Uterus (tissue), 4 donors: Measurements from ENCODE around the gene NACC2. TPM values are rescaled to one million over a fixed set of nuclear protein-coding genes. Genes with fewer than 3 reads are reported as not detected.

ENCODE experiments used
- DNase-seq, 2 donors: peaks; one replicate each; pipeline ENCODE4 v3.0.0-alpha.2; 2019 to 2020
- H3K27ac ChIP-seq, 2 donors: fragments of 200-600 bp; sonication (generic); 1 replicate in 1 of 2; 2 replicates in 1 of 2; pipeline ENCODE4 v1.5.1; 2016 to 2018
- H3K27me3 ChIP-seq, 2 donors: fragments of 200-600 bp; sonication (generic); one replicate each; pipeline ENCODE4 v1.5.1; 2018 to 2019; ENCODE audit warnings: control low read depth in 1 of 2
- H3K36me3 ChIP-seq, 2 donors: fragments of 200-600 bp; sonication (generic); one replicate each; pipeline ENCODE4 v1.5.1; 2019; ENCODE audit warnings: control low read depth in 1 of 2
- H3K4me1 ChIP-seq, 2 donors: fragments of 200-600 bp; sonication (generic); one replicate each; pipeline ENCODE4 v1.5.1; 2018 to 2019; ENCODE audit warnings: control low read depth in 1 of 2
- H3K4me3 ChIP-seq, 2 donors: fragments of 200-600 bp; sonication (generic); 1 replicate in 1 of 2; 2 replicates in 1 of 2; pipeline ENCODE4 v1.5.1; 2018 to 2019; ENCODE audit warnings: mild to moderate bottlenecking in 1 of 2
- H3K9me3 ChIP-seq, 2 donors: fragments of 200-600 bp; sonication (generic); one replicate each; pipeline ENCODE4 v1.5.1; 2019; ENCODE audit warnings: control low read depth in 1 of 2
- CTCF ChIP-seq, 4 experiments: fragments of 200-600 bp in 2 of 4; fragments of 450-650 bp in 2 of 4; sonication (generic) in 2 of 4; IDR thresholded peaks; one replicate each; pipeline ENCODE4 v1.5.1; 2016 to 2019; ENCODE audit warnings: antibody characterized with exemption in 4 of 4, mild to moderate bottlenecking in 2 of 4, moderate library complexity in 1 of 4
- POLR2A ChIP-seq, 2 donors: fragments of 450-650 bp; IDR thresholded peaks; one replicate each; pipeline ENCODE4 v1.6.1; 2016; ENCODE audit warnings: antibody characterized with exemption in 2 of 2, mild to moderate bottlenecking in 1 of 2, moderate library complexity in 1 of 2
- intact Hi-C: fragments of 100-400 bp; cut with DNase I; formaldehyde crosslinking; loops from one replicate; pipeline ENCODE4 v1.15.1; 2023; ENCODE audit warnings: low total_unique reads
- total RNA-seq, 4 donors: library from RNA; depleted of rRNA in 3 of 4; stranded (reverse); fragments of >200 nt in 3 of 4; gene quantifications; one replicate each; pipeline versions ENCODE4 v1.1.0 to v1.2.4, GENCODE V29; 2014 to 2023
- donor health status: DM: yes; HTN: yes; CAD: no.

NACC2 gene
- total RNA-seq, 4 donors from 2014 or later: 8.2 to 57.5 (median 19.1) TPM

- TF ChIP-seq CTCF (IDR thresholded peaks at IDR 0.05) (no peak), POLR2A (IDR thresholded peaks at IDR 0.05) (no peak)
These were observed 111.6 kb downstream of the NACC2 start for GRCh38 chr9:135983208-135984071.

GRCh38 chr9:135982499-135983207, 112.4 kb downstream of the NACC2 start:
- H3K36me3 ChIP-seq: no peaks in the 10 kb centered on the region
- TF ChIP-seq POLR2A (IDR thresholded peaks at IDR 0.05) (no peak), CTCF (IDR thresholded peaks at IDR 0.05) (no peak)
- no peaks in the 10 kb centered on the region for H3K27me3 ChIP-seq
- no peak overlapping the region for H3K27ac ChIP-seq
- no peak overlapping the region for H3K4me3 ChIP-seq
- no peaks in the 10 kb centered on the region for H3K9me3 ChIP-seq
- no peaks in the 10 kb centered on the region for H3K4me1 ChIP-seq
- intact Hi-C loops: no loop called here
- DNase-seq: no peak

More at GRCh38 chr9:135983208-135984071, 111.6 kb downstream of the NACC2 start:
- DNase-seq: no peak
- no peaks in the 10 kb centered on the region for H3K9me3 ChIP-seq
- no peak overlapping the region for H3K4me3 ChIP-seq
- H3K27me3 ChIP-seq: no peaks in the 10 kb centered on the region
- H3K27ac ChIP-seq: no peak overlapping the region
- H3K4me1 ChIP-seq: no peaks in the 10 kb centered on the region
- intact Hi-C loops: no loop called here
- H3K36me3 ChIP-seq: no peaks in the 10 kb centered on the region

GRCh38 chr9:135980926-135981630, 114.0 kb downstream of the NACC2 start:
- Histone ChIP-seq H3K4me1 (no peaks in the 10 kb centered on the region), H3K27ac (no peak overlapping the region), H3K9me3 (no peaks in the 10 kb centered on the region), H3K4me3 (no peak overlapping the region), H3K36me3 (no peaks in the 10 kb centered on the region), H3K27me3 (no peaks in the 10 kb centered on the region)
- intact Hi-C loops: no loop called here
- TF ChIP-seq CTCF (IDR thresholded peaks at IDR 0.05) (no peak), POLR2A (IDR thresholded peaks at IDR 0.05) (no peak)
- no peak for DNase-seq

- TF ChIP-seq CTCF (IDR thresholded peaks at IDR 0.05): no peak
- no peak for TF ChIP-seq POLR2A (IDR thresholded peaks at IDR 0.05)
- H3K9me3 ChIP-seq: no peaks in the 10 kb centered on the region
- H3K27ac ChIP-seq: no peak overlapping the region
- DNase-seq: no peak
- no peaks in the 10 kb centered on the region for H3K36me3 ChIP-seq
- H3K4me3 ChIP-seq: no peak overlapping the region
- H3K4me1 ChIP-seq: no peaks in the 10 kb centered on the region
- intact Hi-C loops: no loop called here
- no peaks in the 10 kb centered on the region for H3K27me3 ChIP-seq
These were observed 115.4 kb downstream of the NACC2 start for GRCh38 chr9:135979547-135980166.
